HG03103 (cell line): ENCODE results near the gene ARL5B.

Source experiments
- ATAC-seq: cut with Tn5 transposase; IDR thresholded peaks from one replicate; pipeline ENCODE4 v1.9.1; 2021; ENCODE audit warnings: low read depth; ENCODE audit not compliant: unreplicated experiment

The ARL5B gene

GRCh38 chr10:18699849-18700840 is 40.9 kb downstream of the ARL5B start:
- ATAC-seq, result no peak

DNA sequence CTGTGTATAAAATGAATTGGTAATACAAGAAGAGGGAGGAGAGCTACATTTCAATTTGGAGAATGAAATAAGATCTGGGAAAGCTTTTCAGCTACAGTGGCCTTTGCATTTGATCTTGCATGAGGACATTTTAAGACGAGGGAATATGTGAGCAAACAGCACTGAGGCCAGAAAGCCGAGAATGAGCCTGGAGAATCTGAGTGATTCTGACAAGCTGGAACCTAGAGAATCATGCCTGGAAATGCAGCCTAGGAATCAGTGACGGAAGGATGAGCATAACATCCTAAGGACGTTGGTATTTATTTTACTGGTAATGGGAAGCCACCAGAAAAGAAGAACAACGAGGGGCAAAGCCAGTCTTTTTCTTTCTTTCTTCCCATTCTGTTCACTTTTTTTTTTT is 44.3 kb downstream of the ARL5B start:
- ATAC-seq, result no peak

DNA sequence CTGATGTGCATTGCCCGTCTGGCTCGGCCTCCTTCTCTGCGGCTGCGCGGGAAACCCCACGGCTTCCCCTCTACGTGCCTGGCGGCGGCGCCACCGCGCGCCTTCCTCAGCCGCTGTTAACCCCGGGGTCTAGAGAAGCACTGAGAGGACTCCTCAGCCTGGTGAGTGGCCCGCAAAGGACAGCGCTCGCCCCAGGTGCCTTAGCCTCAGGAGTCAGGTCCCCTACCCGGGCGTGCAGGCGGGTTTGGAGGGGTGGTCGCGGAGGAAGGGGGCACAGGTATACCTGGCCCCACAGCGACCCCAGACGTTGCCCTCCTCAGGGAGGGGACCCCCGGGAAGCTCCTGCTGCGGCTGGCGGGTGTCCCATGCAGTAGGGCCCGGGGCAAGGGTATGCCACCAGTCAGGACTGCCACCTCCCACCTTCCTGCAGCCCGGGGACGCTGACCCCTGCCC is 51.0 kb downstream of the ARL5B start:
- no peak for ATAC-seq

- ATAC-seq, result no peak
Measured at GRCh38 chr10:18713077-18713476, 53.8 kb downstream of the ARL5B start.

- no peak for ATAC-seq
Measured at GRCh38 chr10:18718991-18719390, 59.8 kb downstream of the ARL5B start.

DNA sequence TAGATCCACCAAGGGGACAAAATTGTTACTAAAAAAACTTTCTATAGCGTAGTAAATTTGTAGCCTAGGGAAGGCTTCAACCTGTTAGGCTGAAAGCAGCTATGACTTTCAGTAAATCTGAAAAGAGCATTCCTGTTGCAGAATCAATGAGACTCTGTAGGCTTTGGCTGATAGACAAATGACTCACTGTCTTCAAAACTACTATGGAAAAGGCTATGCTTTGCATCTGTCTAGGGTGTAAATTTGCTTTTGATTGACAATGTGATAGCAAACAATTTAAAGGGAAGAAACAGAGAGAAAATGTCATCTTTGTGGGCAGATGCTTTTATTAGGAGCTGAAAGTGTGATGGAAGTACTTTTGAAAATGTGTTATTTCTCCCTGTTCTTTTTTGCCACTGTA is 60.6 kb downstream of the ARL5B start:
- ATAC-seq, result no peak

DNA sequence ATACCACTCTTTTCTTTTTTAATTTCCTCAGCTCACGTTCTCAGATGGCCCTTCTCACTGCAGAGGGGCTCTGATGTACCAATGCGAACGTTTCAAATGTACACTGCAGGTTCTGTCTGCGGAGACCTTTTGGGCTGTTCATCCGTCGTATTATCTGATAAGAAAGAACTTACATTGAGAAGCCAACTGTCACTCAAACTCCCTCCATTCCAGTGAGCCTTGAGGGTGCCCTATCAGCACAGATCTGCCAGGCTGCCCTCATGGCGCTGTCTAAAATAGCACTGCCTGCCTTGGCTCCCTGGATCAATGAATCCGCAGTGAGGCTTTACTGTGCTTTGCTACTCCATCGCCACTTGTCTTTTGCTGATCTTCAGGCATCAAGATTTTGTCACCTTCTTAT is 61.8 kb downstream of the ARL5B start:
- ATAC-seq, result no peak

DNA sequence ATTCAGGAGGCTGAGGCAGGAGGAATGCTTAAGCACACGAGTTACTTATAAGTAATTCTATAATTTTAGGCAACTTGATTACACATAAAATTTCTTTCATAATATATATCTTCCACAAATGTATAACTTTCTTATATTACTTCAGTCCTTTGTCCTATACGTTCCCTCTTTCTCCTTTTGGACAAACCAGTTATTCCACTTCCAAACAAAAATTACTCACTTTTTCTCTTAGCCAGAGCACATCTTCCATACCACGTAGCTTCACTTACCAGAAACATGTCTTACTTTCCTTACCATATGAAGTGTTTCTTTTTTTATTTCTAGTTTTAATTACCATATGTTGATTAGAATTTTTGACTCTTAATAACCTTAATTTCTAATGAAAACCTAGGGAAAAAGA is 64.6 kb downstream of the ARL5B start:
- ATAC-seq, result no peak
